G401 (cell line): ENCODE results near the gene ARFGEF3. TPM values are rescaled to one million over a fixed set of nuclear protein-coding genes. Genes with fewer than 3 reads are reported as not detected.
"Not testable (repeated sequence)": the region's sequence is repeated elsewhere in the genome, so short reads cannot be mapped to it uniquely, and the experiment has no call there.

Source experiments
- DNase-seq: peaks from one replicate; pipeline ENCODE4 v3.0.0-alpha.2; 2015; ENCODE audit warnings: low spot score
- in situ Hi-C: cut with HindIII; loops from 2 replicates; pipeline ENCODE4 v1.10.0; 2016; ENCODE audit warnings: low sequenced_read_pairs, mixed read lengths
- total RNA-seq: library from RNA; depleted of rRNA; stranded (reverse); fragments of >200 nt; shearing (Covaris generic); gene quantifications from 2 replicates; pipeline ENCODE4 v1.2.3, GENCODE V29; 2014; rRNA removed

ARFGEF3 gene
- total RNA-seq, result not detected in 2 replicates

GRCh38 chr6:138161338-138162110 lies at the start of gene ARFGEF3:
TSS of gene ARFGEF3 (plus strand) at chr6:138161939. CDS start at chr6:138162087, 148 bp downstream.
- in situ Hi-C loops, result no loop called here

GRCh38 chr6:138113588-138114210 lies 48.0 kb upstream of the ARFGEF3 start:
- in situ Hi-C loops, result no loop called here

More at GRCh38 chr6:138161338-138162110, at the start of gene ARFGEF3:
- peak; percentile 81 for DNase-seq

GRCh38 chr6:138115201-138115600 lies 46.5 kb upstream of the ARFGEF3 start:
- in situ Hi-C loops, result no loop called here

More at GRCh38 chr6:138113588-138114210, 48.0 kb upstream of the ARFGEF3 start:
- DNase-seq, result no peak

GRCh38 chr6:138115877-138116660 lies 45.7 kb upstream of the ARFGEF3 start:
- peak; percentile 85 for DNase-seq

More at GRCh38 chr6:138115201-138115600, 46.5 kb upstream of the ARFGEF3 start:
- DNase-seq, result no peak

GRCh38 chr6:138116661-138116999 lies 45.1 kb upstream of the ARFGEF3 start:
- in situ Hi-C loops, result no loop called here

More at GRCh38 chr6:138115877-138116660, 45.7 kb upstream of the ARFGEF3 start:
- in situ Hi-C loops, result no loop called here

GRCh38 chr6:138117376-138117914 lies 44.3 kb upstream of the ARFGEF3 start:
- in situ Hi-C loops, result no loop called here
- no peak for DNase-seq

More at GRCh38 chr6:138116661-138116999, 45.1 kb upstream of the ARFGEF3 start:
- DNase-seq, result no peak

GRCh38 chr6:138119229-138119628 lies 42.5 kb upstream of the ARFGEF3 start:
- in situ Hi-C loops, DNase-seq: not testable (repeated sequence)

- no peak for DNase-seq
- in situ Hi-C loops, result no loop called here
Measured at GRCh38 chr6:138119976-138120375, 41.8 kb upstream of the ARFGEF3 start.

GRCh38 chr6:138124096-138124495 lies 37.6 kb upstream of the ARFGEF3 start:
- in situ Hi-C loops, result no loop called here
- DNase-seq, result no peak

- in situ Hi-C loops, result no loop called here
- DNase-seq, result no peak
Measured at GRCh38 chr6:138128096-138128495, 33.6 kb upstream of the ARFGEF3 start.

GRCh38 chr6:138129190-138129589 lies 32.5 kb upstream of the ARFGEF3 start:
- in situ Hi-C loops, result no loop called here
- DNase-seq, result peak; percentile 19

- no peak for DNase-seq
- in situ Hi-C loops, result no loop called here
Measured at GRCh38 chr6:138142806-138143205, 18.9 kb upstream of the ARFGEF3 start.

GRCh38 chr6:138145402-138145801 lies 16.3 kb upstream of the ARFGEF3 start:
- DNase-seq, result no peak
- in situ Hi-C loops, result no loop called here

GRCh38 chr6:138146544-138146943 lies 15.2 kb upstream of the ARFGEF3 start:
- DNase-seq, result no peak
- in situ Hi-C loops, result no loop called here

- DNase-seq, result peak; percentile 60
- in situ Hi-C loops, result no loop called here
Measured at GRCh38 chr6:138155443-138155842, 6.3 kb upstream of the ARFGEF3 start.

GRCh38 chr6:138157986-138158638 lies 3.6 kb upstream of the ARFGEF3 start:
- in situ Hi-C loops, result no loop called here
- DNase-seq, result peak; percentile 82

- DNase-seq, result peak; percentile 58
- in situ Hi-C loops, result no loop called here
Measured at GRCh38 chr6:138159246-138159645, 2.5 kb upstream of the ARFGEF3 start.

- in situ Hi-C loops, result no loop called here
- peak; percentile 65 for DNase-seq
Measured at GRCh38 chr6:138160329-138161087, 1.2 kb upstream of the ARFGEF3 start.

- in situ Hi-C loops, result no loop called here
- DNase-seq, result no peak
Measured at GRCh38 chr6:138161088-138161337, 726 bp upstream of the ARFGEF3 start.
